Skeletal muscle satellite cell (primary cell): ENCODE measurements around the gene MXRA8.
A peak's percentile ranks its signal among the peaks of the same experiment; 100 is the strongest.

ENCODE experiments used
- H3K27me3 ChIP-seq: 2 replicates; pipeline ENCODE4 v1.7.0; 2013; ENCODE audit warnings: low read length; ENCODE audit not compliant: control insufficient read depth, insufficient read depth
- H3K36me3 ChIP-seq: 2 replicates; pipeline ENCODE4 v1.7.0; 2013; ENCODE audit warnings: mild to moderate bottlenecking, control low read depth, low read length; ENCODE audit not compliant: insufficient read depth
- H3K4me1 ChIP-seq: 2 replicates; pipeline ENCODE4 v1.7.0; 2013; ENCODE audit warnings: low read length; ENCODE audit not compliant: control insufficient read depth, insufficient read depth
- H3K4me2 ChIP-seq: 2 replicates; pipeline ENCODE4 v1.7.0; 2013; ENCODE audit warnings: mild to moderate bottlenecking, low read length
- H3K4me3 ChIP-seq: 2 replicates; pipeline ENCODE4 v1.7.0; 2013; ENCODE audit warnings: low read length
- H3K9ac ChIP-seq: 2 replicates; pipeline ENCODE4 v1.7.0; 2013; ENCODE audit warnings: mild to moderate bottlenecking, low read depth, low read length, moderate library complexity
- H3K9me3 ChIP-seq: replicated peaks from 2 replicates; pipeline ENCODE4 v1.7.0; 2013; ENCODE audit warnings: mild to moderate bottlenecking, control low read depth, low read length

Gene MXRA8

DNA sequence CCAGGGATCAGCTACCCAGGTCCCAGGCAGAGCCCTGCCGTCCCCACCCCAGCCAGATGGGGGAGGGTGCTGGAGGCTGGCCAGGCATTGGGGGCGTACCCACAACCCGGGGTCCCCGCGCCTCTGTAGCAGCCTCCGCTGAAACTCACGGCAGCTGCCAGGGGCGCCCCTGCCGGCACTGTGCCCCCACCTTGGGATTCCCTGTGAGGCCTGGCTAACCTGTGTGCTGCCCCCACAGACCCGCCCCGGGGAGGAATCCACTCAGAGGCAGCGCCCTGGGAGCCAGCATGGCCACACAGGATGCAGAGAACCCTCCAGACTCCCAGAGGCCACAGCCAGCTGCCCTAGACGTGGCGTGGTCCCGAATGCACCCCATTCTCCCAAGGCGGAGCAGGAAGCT lies 13.0 kb downstream of the MXRA8 start:
- peak overlapping the region; percentile 79 for H3K4me3 ChIP-seq

DNA sequence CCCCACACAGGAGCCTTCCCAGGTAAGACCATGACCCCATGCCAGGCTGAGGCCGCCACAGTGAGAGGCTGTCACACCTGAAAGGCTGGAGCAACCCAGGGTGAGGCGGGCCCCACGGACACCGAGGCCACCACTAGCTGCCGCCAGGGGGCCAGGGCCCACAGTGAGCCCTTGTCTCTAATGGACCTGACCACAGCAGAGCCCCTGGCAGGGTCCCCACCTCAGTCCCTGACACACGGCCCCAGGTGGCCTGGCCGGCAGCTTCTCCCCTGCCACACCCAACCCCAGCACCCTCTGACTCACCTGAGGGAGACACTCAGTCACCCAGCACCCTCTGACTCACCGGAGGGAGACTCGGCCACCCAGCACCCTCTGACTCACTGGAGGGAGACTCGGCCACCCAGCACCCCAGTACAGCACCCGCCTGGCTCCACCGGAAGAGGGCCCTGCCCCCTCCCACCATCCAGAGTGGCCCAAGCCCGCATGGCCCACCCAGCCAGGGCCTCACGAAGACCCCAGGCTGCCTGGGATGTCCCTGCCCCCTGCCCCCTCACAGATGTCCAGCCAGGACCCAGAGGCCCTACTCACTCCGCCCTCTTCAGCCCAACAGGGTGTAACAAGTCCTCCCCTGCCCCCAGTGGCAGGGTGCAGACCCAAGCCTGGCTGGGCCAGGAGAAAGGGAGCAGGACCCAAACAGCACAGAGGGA lies 13.5 kb downstream of the MXRA8 start:
- peak overlapping the region; percentile 81 for H3K9ac ChIP-seq

More for the DNA sequence above, 13.0 kb downstream of the MXRA8 start:
- peak overlapping the region; percentile 81 for H3K9ac ChIP-seq
- no peaks in the 10 kb centered on the region for H3K9me3 ChIP-seq
- peaks cover 20% of the 10 kb centered on the region for H3K36me3 ChIP-seq
- no peaks in the 10 kb centered on the region for H3K27me3 ChIP-seq
- H3K4me1 ChIP-seq: peaks cover 40% of the 10 kb centered on the region
- peak overlapping the region; percentile 87 for H3K4me2 ChIP-seq

DNA sequence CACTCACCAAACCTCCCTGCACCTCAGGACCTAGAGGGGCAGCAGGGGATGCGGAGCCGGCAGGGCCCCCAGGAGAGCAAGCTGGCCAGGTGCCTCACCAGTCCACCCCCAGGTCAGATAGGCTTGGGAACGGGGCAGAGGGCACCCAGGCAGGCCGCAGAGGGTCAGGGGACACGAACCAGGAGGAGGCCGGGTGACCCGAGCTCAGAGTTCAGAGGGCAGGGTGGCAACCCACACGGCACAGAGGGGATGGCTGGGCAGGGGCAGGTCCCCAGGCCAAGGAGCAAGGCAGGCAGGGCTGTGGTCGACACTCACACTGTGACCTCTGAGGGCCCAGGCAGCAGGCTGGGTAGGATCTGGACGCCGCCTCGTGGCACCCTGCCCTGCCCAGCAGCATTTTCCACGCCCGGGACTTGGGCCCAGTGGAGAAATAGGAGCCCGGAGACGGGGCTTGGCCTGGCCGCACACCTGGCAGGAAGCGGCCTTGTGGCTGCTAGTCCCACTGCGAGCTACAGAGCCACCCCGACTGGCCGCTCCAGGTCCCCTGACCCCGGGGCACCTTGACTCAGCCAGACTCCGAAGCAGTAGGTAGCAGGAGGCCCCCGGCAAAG lies 14.4 kb downstream of the MXRA8 start:
- Histone ChIP-seq H3K36me3 (peaks cover 30% of the 10 kb centered on the region), H3K4me1 (peaks cover 40% of the 10 kb centered on the region), H3K27me3 (no peaks in the 10 kb centered on the region), H3K9ac (peak overlapping the region; percentile 81), H3K4me3 (peak overlapping the region; percentile 79), H3K4me2 (peak overlapping the region; percentile 87), H3K9me3 (no peaks in the 10 kb centered on the region)

More for the DNA sequence above, 13.5 kb downstream of the MXRA8 start:
- peak overlapping the region; percentile 79 for H3K4me3 ChIP-seq
- H3K4me1 ChIP-seq: peaks cover 40% of the 10 kb centered on the region
- H3K27me3 ChIP-seq: no peaks in the 10 kb centered on the region
- peak overlapping the region; percentile 87 for H3K4me2 ChIP-seq
- H3K36me3 ChIP-seq: peaks cover 24% of the 10 kb centered on the region
- no peaks in the 10 kb centered on the region for H3K9me3 ChIP-seq

- no peaks in the 10 kb centered on the region for H3K27me3 ChIP-seq
- H3K4me1 ChIP-seq: peaks cover 40% of the 10 kb centered on the region
- H3K4me2 ChIP-seq: no peak overlapping the region
- H3K9ac ChIP-seq: no peak overlapping the region
- H3K9me3 ChIP-seq: no peaks in the 10 kb centered on the region
- H3K4me3 ChIP-seq: no peak overlapping the region
- peaks cover 38% of the 10 kb centered on the region for H3K36me3 ChIP-seq
These were observed 15.7 kb downstream of the MXRA8 start for GRCh38 chr1:1342584-1343115.

DNA sequence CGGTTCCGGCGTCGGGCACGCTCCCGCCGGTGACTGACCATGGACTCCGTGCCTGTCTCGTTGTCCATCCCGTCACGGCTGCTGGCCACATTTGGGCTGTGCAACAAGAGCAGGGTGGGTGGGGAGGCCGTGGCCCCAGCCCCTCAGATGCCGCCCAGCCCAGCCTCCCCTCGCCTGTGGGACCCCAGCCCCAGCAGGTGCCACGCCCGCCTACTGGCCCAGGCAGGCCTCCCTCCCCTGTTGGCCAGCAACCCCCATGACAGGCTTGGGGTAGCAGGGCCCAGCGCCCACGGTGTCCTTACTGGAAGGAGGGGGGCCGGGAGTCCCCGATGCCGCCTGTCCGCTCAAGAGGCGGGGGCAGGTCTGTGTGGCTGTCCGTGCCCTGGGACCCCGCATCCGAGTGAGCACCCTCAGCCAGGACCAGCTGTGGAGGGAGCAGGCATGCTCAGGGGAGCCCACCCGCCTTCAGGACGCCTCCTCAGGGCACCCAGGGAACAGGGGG lies 16.2 kb downstream of the MXRA8 start:
- Histone ChIP-seq H3K4me2 (no peak overlapping the region), H3K4me1 (peaks cover 36% of the 10 kb centered on the region), H3K36me3 (peaks cover 40% of the 10 kb centered on the region), H3K4me3 (no peak overlapping the region), H3K9ac (no peak overlapping the region), H3K9me3 (no peaks in the 10 kb centered on the region), H3K27me3 (no peaks in the 10 kb centered on the region)

DNA sequence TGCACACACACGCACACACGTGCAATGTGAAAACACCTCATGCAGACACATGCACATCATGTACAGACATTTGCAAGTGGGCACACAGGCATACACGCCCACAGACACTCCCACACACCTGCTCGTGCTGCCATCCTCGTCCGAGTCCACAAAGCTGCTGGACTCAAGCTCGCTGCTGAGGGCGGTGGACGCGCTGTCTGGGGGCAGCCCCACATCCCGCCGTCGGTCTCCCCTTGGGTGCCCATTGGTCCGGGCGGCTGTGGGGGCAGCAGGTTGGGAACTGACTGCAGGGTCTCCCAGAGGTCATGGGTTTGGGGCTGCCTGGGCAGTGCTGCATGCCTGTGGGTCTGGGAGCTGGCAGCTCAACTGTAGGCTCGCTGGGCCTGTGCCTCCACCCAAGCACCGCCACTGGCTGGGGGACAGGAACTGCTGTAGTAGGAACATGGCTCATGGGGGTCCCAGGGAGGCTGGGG lies 16.8 kb downstream of the MXRA8 start:
- H3K4me3 ChIP-seq: no peak overlapping the region
- H3K4me2 ChIP-seq: no peak overlapping the region
- peaks cover 31% of the 10 kb centered on the region for H3K4me1 ChIP-seq
- H3K9me3 ChIP-seq: no peaks in the 10 kb centered on the region
- H3K27me3 ChIP-seq: no peaks in the 10 kb centered on the region
- peaks cover 44% of the 10 kb centered on the region for H3K36me3 ChIP-seq
- H3K9ac ChIP-seq: no peak overlapping the region

DNA sequence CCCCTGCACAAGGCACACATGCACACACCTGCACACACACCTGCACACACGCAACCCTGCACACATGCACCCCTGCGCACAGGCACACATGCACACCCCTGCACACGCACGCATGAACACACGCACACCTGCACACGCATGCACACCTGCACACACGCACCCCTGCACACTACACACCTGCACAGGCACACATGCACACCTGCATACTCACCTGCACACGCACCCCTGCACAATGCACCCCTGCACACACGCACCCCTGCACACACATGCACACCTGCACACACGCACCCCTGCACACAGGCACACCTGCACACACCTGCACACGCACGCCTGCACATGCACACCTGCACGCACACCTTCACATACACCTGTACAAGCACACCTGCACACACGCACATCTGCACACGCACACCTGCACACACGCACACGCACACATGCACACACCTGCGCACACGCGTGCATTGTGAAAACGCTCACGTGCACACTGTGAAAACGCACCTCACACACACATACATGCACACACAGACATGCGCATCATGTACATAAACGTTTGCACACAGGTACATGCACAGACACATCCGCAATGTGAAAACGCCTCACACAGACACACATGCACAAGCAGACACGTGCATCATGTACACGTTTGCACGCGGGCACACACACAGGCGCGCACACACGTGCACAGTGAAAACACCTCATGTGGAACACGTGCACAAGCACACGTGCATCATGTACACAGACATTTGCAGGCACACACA lies 17.4 kb downstream of the MXRA8 start:
- Histone ChIP-seq H3K36me3 (peaks cover 47% of the 10 kb centered on the region), H3K27me3 (no peaks in the 10 kb centered on the region), H3K4me3 (no peak overlapping the region), H3K4me1 (peaks cover 25% of the 10 kb centered on the region), H3K9me3 (no peaks in the 10 kb centered on the region), H3K4me2 (no peak overlapping the region), H3K9ac (no peak overlapping the region)

DNA sequence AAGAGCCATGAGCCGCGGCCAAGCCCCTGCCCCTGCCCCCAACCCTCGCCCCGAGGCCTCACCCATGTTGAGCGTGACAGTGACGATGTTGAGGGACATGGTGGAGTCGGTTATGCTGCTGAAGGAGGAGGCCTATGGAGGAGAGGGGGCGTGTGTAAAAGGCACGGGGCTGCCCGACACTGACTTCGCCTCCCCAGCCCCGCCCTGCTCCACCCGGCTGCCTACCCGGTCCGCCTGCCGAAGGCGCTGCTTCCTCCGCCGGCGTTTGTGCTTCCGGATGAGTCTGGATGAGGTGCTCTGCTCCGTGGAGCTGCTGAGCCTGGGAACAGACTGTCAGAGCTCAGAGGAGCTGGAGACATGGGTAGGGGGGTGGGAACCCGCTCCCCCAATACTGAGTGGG lies 18.2 kb downstream of the MXRA8 start:
- Histone ChIP-seq H3K36me3 (peaks cover 49% of the 10 kb centered on the region), H3K9ac (no peak overlapping the region), H3K4me3 (no peak overlapping the region), H3K4me2 (no peak overlapping the region), H3K4me1 (peaks cover 17% of the 10 kb centered on the region), H3K27me3 (no peaks in the 10 kb centered on the region), H3K9me3 (no peaks in the 10 kb centered on the region)

- Histone ChIP-seq H3K27me3 (no peaks in the 10 kb centered on the region), H3K4me3 (no peak overlapping the region), H3K9me3 (no peaks in the 10 kb centered on the region), H3K4me2 (no peak overlapping the region), H3K4me1 (no peaks in the 10 kb centered on the region), H3K36me3 (peaks cover 60% of the 10 kb centered on the region), H3K9ac (no peak overlapping the region)
These were observed 20.1 kb downstream of the MXRA8 start for GRCh38 chr1:1338278-1338677.

- Histone ChIP-seq H3K36me3 (peaks cover 60% of the 10 kb centered on the region), H3K4me3 (no peak overlapping the region), H3K4me1 (no peaks in the 10 kb centered on the region), H3K4me2 (no peak overlapping the region), H3K9me3 (no peaks in the 10 kb centered on the region), H3K27me3 (no peaks in the 10 kb centered on the region), H3K9ac (no peak overlapping the region)
These were observed 20.6 kb downstream of the MXRA8 start for GRCh38 chr1:1337793-1338147.
